OCI-LY7 (cell line): ENCODE data around the gene LPP.

Experiments
- EZH2phosphoT487 ChIP-seq: fragments of 200-600 bp; sonication (generic); IDR thresholded peaks from 2 replicates; pipeline ENCODE4 v1.6.1; 2018; ENCODE audit warnings: low read depth, borderline replicate concordance, mild to moderate bottlenecking, mixed run types, antibody characterized with exemption, low read length, moderate library complexity, mixed read lengths
- TF ChIP-seq, protein P1 (sequence below): fragments of 200-600 bp; sonication (generic); conservative IDR thresholded peaks from 2 replicates; pipeline ENCODE4 v1.5.1; 2014; ENCODE audit warnings: mild to moderate bottlenecking, antibody characterized with exemption, low read length, moderate library complexity, mixed read lengths

DNA sequence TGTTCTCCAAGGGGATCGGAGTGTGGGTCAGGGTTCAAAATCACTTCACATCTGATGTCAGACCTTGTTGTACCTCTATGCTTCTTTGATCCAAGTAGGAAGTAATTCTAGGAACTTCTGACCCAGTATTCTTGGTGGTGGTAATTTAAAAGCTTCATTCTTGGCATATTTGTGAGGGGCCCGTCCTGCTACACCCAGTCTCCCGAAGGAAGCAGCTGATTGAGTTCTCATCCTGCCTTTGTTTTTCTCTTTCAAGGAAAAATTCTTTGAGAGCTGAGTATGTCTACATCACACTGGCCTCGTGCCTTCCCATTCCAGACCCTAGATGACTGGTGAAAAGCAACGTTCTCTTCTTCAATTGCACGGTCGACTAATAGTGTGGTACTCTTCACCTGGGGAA is 783.4 kb downstream of the LPP start:
- TF ChIP-seq, protein P1, sequence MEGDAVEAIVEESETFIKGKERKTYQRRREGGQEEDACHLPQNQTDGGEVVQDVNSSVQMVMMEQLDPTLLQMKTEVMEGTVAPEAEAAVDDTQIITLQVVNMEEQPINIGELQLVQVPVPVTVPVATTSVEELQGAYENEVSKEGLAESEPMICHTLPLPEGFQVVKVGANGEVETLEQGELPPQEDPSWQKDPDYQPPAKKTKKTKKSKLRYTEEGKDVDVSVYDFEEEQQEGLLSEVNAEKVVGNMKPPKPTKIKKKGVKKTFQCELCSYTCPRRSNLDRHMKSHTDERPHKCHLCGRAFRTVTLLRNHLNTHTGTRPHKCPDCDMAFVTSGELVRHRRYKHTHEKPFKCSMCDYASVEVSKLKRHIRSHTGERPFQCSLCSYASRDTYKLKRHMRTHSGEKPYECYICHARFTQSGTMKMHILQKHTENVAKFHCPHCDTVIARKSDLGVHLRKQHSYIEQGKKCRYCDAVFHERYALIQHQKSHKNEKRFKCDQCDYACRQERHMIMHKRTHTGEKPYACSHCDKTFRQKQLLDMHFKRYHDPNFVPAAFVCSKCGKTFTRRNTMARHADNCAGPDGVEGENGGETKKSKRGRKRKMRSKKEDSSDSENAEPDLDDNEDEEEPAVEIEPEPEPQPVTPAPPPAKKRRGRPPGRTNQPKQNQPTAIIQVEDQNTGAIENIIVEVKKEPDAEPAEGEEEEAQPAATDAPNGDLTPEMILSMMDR, result no peak
- no peak for TF ChIP-seq EZH2phosphoT487
